Activated naive CD4-positive, alpha-beta T cell treated with anti-CD3 and anti-CD28 coated beads, Interleukin-2, amount 50 U/mL, for 72 hours (primary cell): ENCODE data around the gene REELD1. TPM values are rescaled to one million over a fixed set of nuclear protein-coding genes. Genes with fewer than 3 reads are reported as not detected.

Experiments
- ATAC-seq, 2 donors: fragments of 150-1000 bp; cut with Tn5 transposase; 2 replicates each; pipeline ENCODE4 v1.10.0; 2021; ENCODE audit warnings: mild to moderate bottlenecking in 2 of 2, moderate library complexity in 2 of 2
- DNase-seq, 2 donors: peaks; one replicate each; pipeline ENCODE4 v3.0.0; 2021 to 2022; ENCODE audit warnings: low spot score in 2 of 2
- H3K27ac Mint-ChIP-seq, 2 donors: one replicate each; pipeline ENCODE4 v1.8.0; 2022; ENCODE audit warnings: mild to moderate bottlenecking in 2 of 2, mixed read lengths in 2 of 2
- H3K36me3 Mint-ChIP-seq, 2 donors: one replicate each; pipeline ENCODE4 v1.8.0; 2022; ENCODE audit warnings: mixed read lengths in 2 of 2
- H3K9me3 Mint-ChIP-seq, 2 donors: one replicate each; pipeline ENCODE4 v1.8.0; 2022; ENCODE audit warnings: mixed read lengths in 2 of 2
- total RNA-seq, 2 donors: library from RNA; stranded (reverse); gene quantifications; one replicate each; pipeline ENCODE4 v1.2.3, GENCODE V29; 2022

The REELD1 gene
- total RNA-seq, 2 donors from 2014 or later = 0.16 TPM; not detected in 1

DNA sequence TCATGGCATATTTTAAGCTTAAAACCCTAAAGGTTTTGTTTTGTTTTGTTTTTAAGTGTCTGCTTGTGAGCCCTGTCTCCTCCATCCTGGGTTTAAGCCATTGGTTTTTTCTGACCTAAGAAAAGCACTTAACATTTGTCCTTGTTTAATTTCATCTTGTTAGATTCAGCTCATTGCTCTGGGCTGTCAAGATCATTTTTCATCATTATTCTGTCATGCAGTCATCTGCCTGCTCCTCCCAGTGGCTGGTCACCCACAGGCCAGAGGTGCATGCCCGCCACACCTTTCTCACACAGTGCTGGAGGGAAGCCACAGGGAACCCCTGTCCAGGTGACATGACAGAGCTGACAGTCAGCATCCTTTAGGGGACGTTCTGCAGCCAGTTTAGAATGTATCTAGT, 11.7 kb upstream of the REELD1 start:
- peaks cover 0 to 4% of the 10 kb centered on the region in 2 donors for H3K36me3 Mint-ChIP-seq
- no peak overlapping the region for H3K27ac Mint-ChIP-seq
- DNase-seq = no peak
- ATAC-seq = no peak
- no peaks in the 10 kb centered on the region for H3K9me3 Mint-ChIP-seq

DNA sequence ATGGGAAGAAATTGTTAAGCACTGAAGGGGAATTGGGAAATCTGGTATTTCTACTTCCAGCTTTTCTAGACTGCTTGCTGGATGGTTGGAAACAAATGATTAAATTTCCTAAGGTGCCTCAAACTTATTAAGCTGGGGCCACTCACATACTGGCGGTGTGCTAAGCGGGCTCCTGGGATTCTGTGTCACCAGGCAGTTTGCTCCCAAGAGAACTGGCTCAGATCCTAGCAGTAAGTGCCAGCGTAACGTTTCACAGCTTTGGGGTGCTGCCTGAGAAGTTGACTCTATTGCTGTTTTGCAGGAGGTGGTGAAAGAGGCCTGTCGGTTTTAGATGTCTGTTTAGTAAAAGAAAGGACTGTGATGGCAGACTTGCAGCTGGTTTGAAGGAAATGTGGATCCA, 6.9 kb upstream of the REELD1 start:
- ATAC-seq (no peak), DNase-seq (no peak)
- Mint-ChIP-seq H3K9me3 (no peaks in the 10 kb centered on the region), H3K36me3 (peaks cover 0 to 4% of the 10 kb centered on the region in 2 donors), H3K27ac (no peak overlapping the region)

DNA sequence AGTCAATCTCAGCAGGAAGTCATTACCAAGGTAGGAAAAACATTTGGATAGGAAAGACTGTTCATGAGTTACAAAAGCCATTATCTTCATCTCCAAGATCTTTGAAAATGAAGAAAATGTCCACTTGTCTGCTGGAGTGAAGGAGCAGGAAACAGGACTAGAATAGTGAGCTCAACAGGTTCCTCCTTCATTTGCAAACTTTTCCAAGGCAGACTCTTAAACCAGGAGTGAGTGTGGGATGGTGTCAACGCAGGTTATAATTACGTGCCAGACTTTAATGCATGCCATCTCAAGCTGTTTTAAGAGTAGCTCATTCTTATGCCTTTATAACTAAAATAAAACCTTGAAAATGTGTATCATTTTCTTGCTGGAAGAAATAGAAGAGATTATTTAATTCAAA, 3.4 kb upstream of the REELD1 start:
- Mint-ChIP-seq H3K9me3 (no peaks in the 10 kb centered on the region), H3K36me3 (no peaks in the 10 kb centered on the region), H3K27ac (no peak overlapping the region)
- DNase-seq (no peak), ATAC-seq (no peak)

DNA sequence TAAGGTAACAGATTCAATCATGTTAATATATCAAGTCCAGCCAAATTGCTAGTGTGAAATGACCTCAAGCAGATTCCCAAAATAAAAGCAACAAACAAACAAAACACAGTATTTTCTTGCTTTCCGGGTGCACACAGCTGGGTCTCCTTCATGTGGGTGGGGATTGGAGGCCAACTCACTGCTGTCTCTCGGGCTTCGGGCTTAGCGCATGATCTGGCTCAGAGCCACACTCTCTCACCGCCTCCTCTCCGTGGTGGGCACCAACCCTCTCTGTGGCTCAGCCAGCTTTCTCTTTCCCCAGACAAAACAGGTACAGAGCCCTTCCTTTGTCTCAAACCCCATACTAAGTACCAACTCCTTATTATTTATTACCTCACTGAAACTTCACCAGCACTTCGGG, 2.9 kb upstream of the REELD1 start:
- H3K27ac Mint-ChIP-seq = no peak overlapping the region
- no peaks in the 10 kb centered on the region for H3K36me3 Mint-ChIP-seq
- DNase-seq (no peak), ATAC-seq (no peak)
- no peaks in the 10 kb centered on the region for H3K9me3 Mint-ChIP-seq

DNA sequence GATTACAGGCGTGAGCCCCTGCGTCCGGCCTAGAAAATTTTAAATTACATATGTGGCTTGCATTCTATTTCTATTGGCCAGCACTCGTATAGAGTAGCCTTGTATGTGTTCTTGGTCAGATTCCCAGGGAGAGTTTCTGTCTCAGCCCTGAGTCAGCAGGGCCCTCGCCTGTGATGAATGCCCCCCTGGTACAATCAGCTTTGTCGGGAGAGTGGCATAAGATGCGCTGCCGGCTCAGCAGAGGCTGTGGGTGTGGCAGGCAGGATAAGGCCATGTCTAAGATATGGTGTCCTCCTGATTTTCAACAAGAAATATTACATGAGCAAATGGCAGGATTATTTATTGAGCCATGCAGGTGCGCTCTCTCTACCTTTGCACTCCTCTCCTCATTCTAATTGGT, 1.6 kb upstream of the REELD1 start:
- no peaks in the 10 kb centered on the region for H3K9me3 Mint-ChIP-seq
- no peak for DNase-seq
- H3K27ac Mint-ChIP-seq = no peak overlapping the region
- no peak for ATAC-seq
- H3K36me3 Mint-ChIP-seq = no peaks in the 10 kb centered on the region

DNA sequence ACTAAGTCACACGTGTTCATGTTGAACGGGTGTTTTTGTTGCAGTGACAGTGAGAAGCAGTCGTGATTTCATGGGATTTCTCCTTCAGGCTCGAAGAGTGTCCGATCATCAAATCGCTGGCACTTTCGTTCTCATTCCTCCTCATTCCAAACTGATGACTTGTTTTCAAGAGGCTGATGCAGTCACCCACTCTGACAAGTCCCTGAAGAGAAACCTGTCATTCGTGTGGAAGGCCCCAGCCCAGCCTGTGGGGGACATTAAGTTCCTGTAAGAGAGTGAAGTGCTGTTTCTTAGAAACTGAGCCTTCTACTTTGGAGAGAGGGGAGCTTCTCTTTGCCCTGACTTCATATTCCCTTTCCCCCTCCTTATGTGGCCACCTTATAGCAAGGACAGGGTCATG, 8.0 kb downstream of the REELD1 start:
- H3K9me3 Mint-ChIP-seq = no peaks in the 10 kb centered on the region

DNA sequence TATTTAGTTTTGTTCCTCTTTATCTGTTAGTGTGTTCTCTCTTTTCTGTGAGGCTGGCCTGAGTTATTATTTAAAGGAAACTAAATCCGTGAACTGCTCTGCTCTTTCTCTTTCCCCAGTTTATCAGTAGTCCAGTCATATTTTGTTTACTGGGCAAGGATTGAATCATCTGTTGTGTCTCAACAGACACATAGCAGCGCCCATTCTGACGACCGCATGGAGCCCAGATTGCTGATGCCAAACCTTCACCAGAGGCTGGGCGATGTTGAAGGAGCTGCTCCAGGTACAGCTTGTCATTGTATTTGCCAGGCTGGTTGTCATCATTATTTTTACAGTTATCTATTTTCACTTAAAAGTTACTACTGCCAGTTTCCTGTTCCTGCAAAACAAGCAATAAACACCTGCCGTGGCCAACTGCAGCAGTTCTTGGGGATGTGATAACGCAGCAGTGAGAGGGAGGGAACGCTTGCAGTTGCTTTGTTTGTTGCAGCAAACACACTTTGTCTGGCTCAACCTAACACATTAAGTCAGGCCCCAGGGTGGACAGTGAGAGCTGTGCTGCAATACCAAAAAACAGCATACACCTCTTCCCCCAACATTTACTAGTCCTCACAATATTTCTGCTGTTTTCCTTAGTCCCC, 10.1 kb downstream of the REELD1 start:
- Mint-ChIP-seq H3K27ac (no peak overlapping the region), H3K9me3 (no peaks in the 10 kb centered on the region), H3K36me3 (no peaks in the 10 kb centered on the region)
- ATAC-seq = no peak
- DNase-seq = no peak

More for the DNA sequence above, 8.0 kb downstream of the REELD1 start:
- DNase-seq (no peak), ATAC-seq (no peak)
- no peaks in the 10 kb centered on the region for H3K36me3 Mint-ChIP-seq
- H3K27ac Mint-ChIP-seq = no peak overlapping the region

DNA sequence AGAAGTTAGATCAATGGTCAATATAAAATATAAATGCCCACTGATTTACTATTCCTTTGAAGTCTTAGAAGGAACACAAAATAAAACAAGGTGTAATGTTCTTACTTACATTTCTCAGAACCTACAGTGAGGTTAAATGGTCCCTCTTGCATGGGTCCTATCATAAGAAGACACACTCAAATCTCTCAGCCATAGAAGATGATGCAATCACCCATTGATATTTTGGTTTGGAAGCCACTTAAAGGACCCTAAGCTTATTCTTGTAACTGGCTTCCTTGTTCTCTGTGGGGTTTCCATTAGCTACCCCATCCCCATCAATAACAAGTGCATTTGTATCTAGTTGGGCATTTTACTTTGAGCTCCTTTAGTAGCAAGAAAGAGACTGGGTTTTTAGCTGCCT, 15.1 kb downstream of the REELD1 start:
- no peak for ATAC-seq
- DNase-seq = no peak
- Mint-ChIP-seq H3K36me3 (no peaks in the 10 kb centered on the region), H3K27ac (peak overlapping the region in 1 of 2 donors; percentile 33), H3K9me3 (peaks cover 0 to 11% of the 10 kb centered on the region in 2 donors)

DNA sequence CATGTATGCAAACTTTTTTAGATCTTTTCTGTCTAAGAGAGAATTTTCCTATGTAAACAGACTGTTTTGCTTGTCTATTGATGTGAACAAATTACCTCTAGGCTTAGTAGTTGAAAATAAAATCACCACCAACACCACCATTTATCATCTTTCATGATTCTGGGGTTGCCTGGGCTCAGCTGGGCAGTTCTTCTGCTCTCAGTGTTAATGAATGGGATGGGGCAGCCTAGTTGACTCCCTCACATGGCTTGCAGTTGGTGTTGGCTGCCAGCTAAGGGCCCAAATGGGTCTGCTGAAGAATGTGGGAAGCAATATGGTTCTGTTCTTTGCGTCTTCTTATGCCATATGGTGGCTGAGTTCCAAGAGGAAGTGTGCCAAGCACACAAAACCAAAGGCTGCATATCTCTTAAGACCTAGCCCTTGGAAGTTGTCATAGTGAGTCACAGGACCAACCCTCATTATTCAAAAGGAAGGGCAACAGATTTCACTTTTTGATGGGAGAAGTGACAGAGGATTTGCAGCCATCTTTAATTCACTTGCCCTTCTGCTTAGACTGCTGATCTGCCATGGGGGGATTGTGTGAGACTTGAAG, 17.9 kb downstream of the REELD1 start:
- no peak overlapping the region for H3K27ac Mint-ChIP-seq
- no peaks in the 10 kb centered on the region for H3K36me3 Mint-ChIP-seq

DNA sequence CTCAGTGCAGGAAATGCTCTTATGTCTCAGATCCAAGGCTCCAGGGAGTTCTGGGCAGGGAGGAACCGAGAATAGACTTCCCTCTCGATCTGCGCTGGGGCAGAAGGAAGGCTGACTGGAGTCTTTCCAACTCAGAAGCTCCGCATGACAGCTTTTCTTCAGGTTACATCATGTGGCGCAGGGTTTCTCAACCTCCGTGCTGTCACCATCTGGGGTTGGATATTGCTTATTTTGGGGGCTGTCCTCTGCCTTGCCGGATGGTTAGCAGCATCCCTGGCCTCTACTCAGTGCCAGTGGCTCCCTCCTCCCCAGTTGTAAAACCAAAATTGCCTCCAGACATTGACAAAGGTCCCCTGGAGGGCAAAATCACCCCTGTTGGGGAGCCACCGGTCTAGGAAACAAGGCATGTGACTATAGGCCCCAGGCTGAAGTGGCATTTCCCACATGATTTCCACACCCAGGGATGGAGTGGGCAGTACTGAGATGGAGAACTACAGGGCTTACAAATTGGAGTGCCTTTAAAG, 21.4 kb downstream of the REELD1 start:
- Mint-ChIP-seq H3K9me3 (peaks cover 0 to 11% of the 10 kb centered on the region in 2 donors), H3K27ac (no peak overlapping the region), H3K36me3 (no peaks in the 10 kb centered on the region)
- ATAC-seq (no peak), DNase-seq (no peak)

More for the DNA sequence above, 17.9 kb downstream of the REELD1 start:
- no peak for DNase-seq
- no peak for ATAC-seq
- peaks cover 0 to 11% of the 10 kb centered on the region in 2 donors for H3K9me3 Mint-ChIP-seq

DNA sequence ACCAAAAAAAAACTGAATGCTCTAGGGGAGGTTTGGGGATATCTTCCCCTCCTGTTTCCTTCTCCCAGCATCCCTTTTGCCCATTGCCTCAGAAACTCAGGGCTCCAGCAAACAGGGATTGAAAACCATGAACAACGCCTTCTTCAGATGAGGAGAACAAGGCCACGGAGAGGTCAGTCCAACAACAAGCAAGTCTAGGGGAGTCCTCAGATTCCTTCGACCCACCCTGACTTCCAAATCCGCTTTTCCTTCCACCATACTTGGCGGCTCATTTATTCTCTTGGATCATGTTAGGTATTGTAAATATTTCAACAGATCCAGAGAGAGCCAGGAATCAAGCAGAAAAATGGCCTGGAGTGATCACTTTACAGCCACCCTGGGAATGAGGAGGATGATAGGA, 21.9 kb downstream of the REELD1 start:
- Mint-ChIP-seq H3K27ac (no peak overlapping the region), H3K9me3 (peaks cover 0 to 11% of the 10 kb centered on the region in 2 donors), H3K36me3 (no peaks in the 10 kb centered on the region)
- DNase-seq (no peak), ATAC-seq (no peak)

DNA sequence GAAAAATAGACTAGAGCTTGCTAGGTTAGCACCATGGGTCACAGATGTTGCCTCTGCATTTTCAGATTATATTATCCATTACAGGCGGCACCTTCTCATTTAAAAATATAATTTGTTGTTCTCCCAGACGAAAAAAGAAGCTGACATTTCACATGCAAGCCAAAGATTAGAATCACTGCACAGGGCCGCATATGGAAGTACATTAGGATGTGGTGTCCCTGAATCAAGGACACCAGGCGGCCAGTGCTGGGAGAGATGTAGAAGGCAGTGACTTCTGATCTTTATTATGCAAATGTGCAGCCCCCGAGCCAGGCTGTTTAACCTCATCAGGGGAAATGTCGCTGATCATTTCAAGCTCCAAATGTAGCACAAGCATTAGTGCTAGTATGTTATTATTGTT, 22.8 kb downstream of the REELD1 start:
- Mint-ChIP-seq H3K27ac (no peak overlapping the region), H3K36me3 (no peaks in the 10 kb centered on the region), H3K9me3 (peaks cover 0 to 6% of the 10 kb centered on the region in 2 donors)
- ATAC-seq = no peak
- no peak for DNase-seq

DNA sequence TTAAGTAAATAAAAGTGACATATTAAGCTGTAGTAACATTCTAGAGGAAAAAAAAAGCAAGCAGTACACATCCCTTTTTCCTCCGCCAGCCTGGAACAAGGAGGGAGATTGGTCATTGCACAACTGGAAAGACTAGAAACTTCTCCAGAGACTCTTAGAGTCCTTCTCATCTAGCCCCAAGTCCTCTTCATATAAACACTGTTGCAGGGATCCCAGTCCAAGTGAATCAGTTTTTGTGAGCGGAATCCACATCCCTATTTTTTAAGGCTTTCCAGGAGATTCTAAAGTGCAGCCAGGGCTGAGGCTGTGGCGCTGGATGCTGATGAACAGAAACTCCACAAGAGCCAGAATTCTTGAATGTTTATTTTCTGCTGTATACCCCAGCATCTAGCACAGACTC, 23.8 kb downstream of the REELD1 start:
- ATAC-seq = no peak
- H3K27ac Mint-ChIP-seq = no peak overlapping the region
- no peak for DNase-seq

DNA sequence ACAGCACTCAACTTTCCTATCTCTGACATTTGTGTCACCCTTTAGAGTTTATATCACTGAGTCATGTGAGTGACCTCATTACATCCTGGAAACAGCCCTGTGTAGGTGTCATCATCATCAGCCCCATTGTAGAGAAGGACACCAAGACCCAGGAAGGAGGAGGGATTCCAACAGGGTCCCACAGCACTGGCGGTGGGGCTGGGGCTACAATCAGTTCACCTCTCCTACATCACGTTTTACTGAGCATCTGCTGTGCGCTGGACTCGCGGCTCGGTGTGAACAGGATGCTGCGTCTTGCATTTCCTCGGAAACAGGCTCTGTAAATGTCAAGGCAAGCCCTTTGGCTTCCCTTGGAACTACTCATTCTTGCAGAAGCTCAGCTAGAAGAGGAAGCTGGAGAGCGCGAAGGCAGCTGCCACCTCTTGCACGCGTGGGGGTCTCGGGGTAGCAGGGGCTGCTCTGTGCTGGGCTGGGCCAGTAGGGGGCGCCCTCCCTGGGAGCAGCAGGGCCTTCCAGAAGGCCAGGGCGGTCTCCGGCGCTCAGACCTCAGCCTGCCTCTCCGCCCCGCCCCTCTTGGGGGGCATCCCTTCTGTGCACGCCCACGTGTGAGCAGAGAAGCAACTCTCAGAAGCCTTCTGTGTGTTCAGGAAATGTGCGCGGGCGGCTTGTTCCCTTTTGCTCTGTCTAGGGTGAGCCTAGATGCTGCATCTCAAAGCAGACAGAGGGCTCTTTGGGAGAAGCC, 29.0 kb downstream of the REELD1 start:
- Mint-ChIP-seq H3K9me3 (peaks cover 0 to under 1% of the 10 kb centered on the region in 2 donors), H3K36me3 (no peaks in the 10 kb centered on the region), H3K27ac (peak overlapping the region; percentile 81 to 84)
- ATAC-seq (peak; percentile 79 to 82), DNase-seq (peak; percentile 69 to 70)

More for the DNA sequence above, 23.8 kb downstream of the REELD1 start:
- H3K9me3 Mint-ChIP-seq = no peaks in the 10 kb centered on the region
- H3K36me3 Mint-ChIP-seq = no peaks in the 10 kb centered on the region

DNA sequence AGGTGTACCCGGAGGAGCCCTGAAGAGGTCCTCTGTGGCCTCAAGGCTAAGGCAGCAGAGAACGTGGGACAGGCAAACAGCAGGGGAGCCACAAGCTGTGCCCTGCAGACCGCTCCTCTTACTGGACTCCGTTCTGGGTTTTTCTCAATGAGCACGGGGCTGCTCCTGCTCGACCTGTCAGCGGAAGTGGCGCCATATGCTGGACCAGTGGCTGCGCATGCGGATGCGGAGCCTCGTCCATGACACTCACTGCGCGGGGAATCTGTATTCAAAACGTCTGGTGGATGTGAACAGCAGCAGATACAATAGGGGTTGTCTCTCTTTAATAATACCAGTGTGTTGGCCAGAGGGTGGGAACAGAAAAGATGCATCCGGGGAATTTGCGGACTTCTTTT, 29.5 kb downstream of the REELD1 start:
- Mint-ChIP-seq H3K36me3 (no peaks in the 10 kb centered on the region), H3K9me3 (peaks cover 0 to 3% of the 10 kb centered on the region in 2 donors), H3K27ac (peak overlapping the region; percentile 81 to 84)
- ATAC-seq = no peak
- no peak for DNase-seq

DNA sequence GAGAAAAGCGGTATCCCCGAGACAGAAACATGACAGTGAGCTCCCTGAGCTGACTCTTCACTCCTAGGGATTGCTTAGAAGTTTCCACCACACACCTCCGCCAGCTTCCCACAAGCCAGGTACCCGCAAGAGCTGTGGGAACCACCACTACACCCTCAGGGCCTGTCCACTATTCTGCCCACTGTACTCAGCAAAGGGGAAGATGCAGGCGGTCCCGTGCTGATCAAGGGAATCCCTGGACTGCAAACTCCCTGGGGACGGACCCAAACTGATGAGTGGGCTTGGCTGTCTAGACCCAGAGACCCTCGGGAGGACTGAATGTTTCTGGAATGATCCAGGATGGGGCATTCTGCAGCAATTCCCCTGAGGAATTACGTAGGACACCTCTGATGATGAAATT, 30.2 kb downstream of the REELD1 start:
- Mint-ChIP-seq H3K27ac (peak overlapping the region in 1 of 2 donors; percentile 59), H3K36me3 (no peaks in the 10 kb centered on the region), H3K9me3 (peaks cover 0 to 3% of the 10 kb centered on the region in 2 donors)
- ATAC-seq = no peak
- no peak for DNase-seq

DNA sequence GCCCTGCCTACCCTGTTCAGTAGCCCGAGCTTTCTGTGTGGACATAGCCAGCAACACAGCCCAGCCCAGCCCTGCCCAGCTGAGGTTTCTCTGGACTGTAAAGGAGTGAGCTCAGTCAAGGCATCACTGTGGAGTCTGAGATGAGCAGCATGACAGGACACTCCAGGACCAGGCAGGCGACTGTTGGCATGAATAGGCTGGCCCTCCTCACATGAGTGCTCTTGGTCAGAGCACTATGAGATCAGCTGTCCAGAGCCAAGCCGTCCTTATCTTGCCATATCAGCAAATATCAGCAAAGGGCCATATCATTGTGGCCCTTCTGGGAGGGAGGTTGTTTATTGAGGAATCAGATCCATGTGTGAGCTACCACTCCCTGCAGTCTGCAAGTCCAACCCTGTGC, 30.9 kb downstream of the REELD1 start:
- ATAC-seq = no peak
- H3K9me3 Mint-ChIP-seq = peaks cover 0 to 3% of the 10 kb centered on the region in 2 donors
- no peak for DNase-seq
- no peaks in the 10 kb centered on the region for H3K36me3 Mint-ChIP-seq
- H3K27ac Mint-ChIP-seq = peak overlapping the region in 1 of 2 donors; percentile 59
